ENCODE results near the gene CCDC160.
"Not testable (repeated sequence)": the region's sequence is repeated elsewhere in the genome, so short reads cannot be mapped to it uniquely, and the experiment has no call there.

Gene CCDC160

GRCh38 chrX:134236626-134237614, at the start of gene CCDC160:
Gene CCDC160 (plus strand): TSS chrX:134237182. CDS start chrX:134244801, 7,619 bp downstream.
- DNase-seq (ENCODE audit: low read depth): no peak

GRCh38 chrX:134191281-134191680, 45.7 kb upstream of the CCDC160 start:
- no peak for DNase-seq (ENCODE audit: low read depth)

GRCh38 chrX:134194915-134195314, 42.1 kb upstream of the CCDC160 start:
- DNase-seq (ENCODE audit: low read depth): no peak

GRCh38 chrX:134202561-134202960, 34.4 kb upstream of the CCDC160 start:
- no peak for DNase-seq (ENCODE audit: low read depth)

- no peak for DNase-seq (ENCODE audit: low read depth)
Measured at GRCh38 chrX:134206221-134206620, 30.8 kb upstream of the CCDC160 start.

- no peak for DNase-seq (ENCODE audit: low read depth)
Measured at GRCh38 chrX:134210465-134210864, 26.5 kb upstream of the CCDC160 start.

GRCh38 chrX:134235236-134235635, 1.7 kb upstream of the CCDC160 start:
- DNase-seq (ENCODE audit: low read depth): no peak

- not testable (repeated sequence) for DNase-seq (ENCODE audit: low read depth)
Measured at GRCh38 chrX:134238144-134238543, 1.2 kb downstream of the CCDC160 start.

GRCh38 chrX:134239016-134239415, 2.0 kb downstream of the CCDC160 start:
- DNase-seq (ENCODE audit: low read depth): no peak

- no peak for DNase-seq (ENCODE audit: low read depth)
Measured at GRCh38 chrX:134240209-134240608, 3.2 kb downstream of the CCDC160 start.

- no peak for DNase-seq (ENCODE audit: low read depth)
Measured at GRCh38 chrX:134241960-134242619, 5.1 kb downstream of the CCDC160 start.

GRCh38 chrX:134244043-134244442, 7.1 kb downstream of the CCDC160 start:
- no peak for DNase-seq (ENCODE audit: low read depth)

GRCh38 chrX:134246282-134246681, 9.3 kb downstream of the CCDC160 start:
- DNase-seq (ENCODE audit: low read depth): no peak

GRCh38 chrX:134247492-134247891, 10.5 kb downstream of the CCDC160 start:
- DNase-seq (ENCODE audit: low read depth): no peak

- DNase-seq (ENCODE audit: low read depth): no peak
Measured at GRCh38 chrX:134249241-134249640, 12.3 kb downstream of the CCDC160 start.

GRCh38 chrX:134251241-134251640, 14.3 kb downstream of the CCDC160 start:
- no peak for DNase-seq (ENCODE audit: low read depth)

GRCh38 chrX:134254511-134254910, 17.5 kb downstream of the CCDC160 start:
- DNase-seq (ENCODE audit: low read depth): no peak

- no peak for DNase-seq (ENCODE audit: low read depth)
Measured at GRCh38 chrX:134255555-134255954, 18.6 kb downstream of the CCDC160 start.

- DNase-seq (ENCODE audit: low read depth): no peak
Measured at GRCh38 chrX:134256684-134257083, 19.7 kb downstream of the CCDC160 start.

- no peak for DNase-seq (ENCODE audit: low read depth)
Measured at GRCh38 chrX:134258202-134258601, 21.2 kb downstream of the CCDC160 start.

- DNase-seq (ENCODE audit: low read depth): not testable (repeated sequence)
Measured at GRCh38 chrX:134285934-134286333, 49.0 kb downstream of the CCDC160 start.

- no peak for DNase-seq (ENCODE audit: low read depth)
Measured at GRCh38 chrX:134287346-134287745, 50.4 kb downstream of the CCDC160 start.

- DNase-seq (ENCODE audit: low read depth): no peak
Measured at GRCh38 chrX:134294548-134294947, 57.6 kb downstream of the CCDC160 start.

Measured in GM04504 (cell line).